CMK (cell line): ENCODE data around the gene NLRP6.
"Not testable (repeated sequence)": the region's sequence is repeated elsewhere in the genome, so short reads cannot be mapped to it uniquely, and the experiment has no call there.

Source experiments
- DNase-seq: peaks from one replicate; pipeline ENCODE4 v3.0.0-alpha.2; 2010; ENCODE audit warnings: low read depth

NLRP6 gene

GRCh38 chr11:308740-309665 is 30.8 kb downstream of the NLRP6 start:
- DNase-seq = not testable (repeated sequence)

- DNase-seq = not testable (repeated sequence)
These were observed 31.9 kb downstream of the NLRP6 start for GRCh38 chr11:309979-310572.

- not testable (repeated sequence) for DNase-seq
These were observed 33.0 kb downstream of the NLRP6 start for GRCh38 chr11:311013-311748.

DNA sequence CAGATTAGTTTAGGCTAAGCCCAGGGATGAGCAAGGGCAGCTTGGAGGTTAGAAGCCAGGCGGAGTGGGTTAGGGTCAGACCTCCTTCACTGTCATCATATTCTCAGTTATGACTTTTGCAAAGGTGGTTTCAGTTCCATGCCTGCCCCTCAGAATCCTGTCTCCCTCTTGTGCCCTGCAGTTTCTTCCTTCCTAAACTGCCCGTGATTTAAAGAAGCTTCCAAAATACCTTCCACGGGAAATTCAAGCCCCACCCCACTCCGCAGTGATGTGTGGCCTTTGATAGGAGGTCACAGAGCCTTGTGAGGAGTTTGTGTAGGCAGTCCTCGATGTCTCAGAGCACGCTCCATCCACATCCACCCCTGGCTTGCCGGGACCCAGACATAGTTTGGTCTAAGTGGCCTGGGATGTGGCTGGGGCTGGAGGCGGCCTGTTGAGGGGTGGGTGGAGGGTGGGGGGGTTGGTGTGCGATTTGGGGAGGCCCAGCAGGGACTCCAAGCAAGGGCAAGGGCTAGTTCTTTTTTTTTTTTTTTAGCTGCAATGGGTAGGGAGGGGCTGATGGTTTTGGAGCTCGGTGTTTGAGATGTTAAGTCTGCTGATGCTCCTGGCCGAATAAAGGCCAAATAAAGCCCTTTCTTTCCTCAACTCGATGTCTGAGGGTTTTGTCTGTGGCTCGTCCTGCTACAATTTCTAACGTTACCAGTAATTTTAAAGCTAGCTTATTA is 34.0 kb downstream of the NLRP6 start:
- no peak for DNase-seq

GRCh38 chr11:313304-313786 is 35.1 kb downstream of the NLRP6 start:
- DNase-seq = no peak

DNA sequence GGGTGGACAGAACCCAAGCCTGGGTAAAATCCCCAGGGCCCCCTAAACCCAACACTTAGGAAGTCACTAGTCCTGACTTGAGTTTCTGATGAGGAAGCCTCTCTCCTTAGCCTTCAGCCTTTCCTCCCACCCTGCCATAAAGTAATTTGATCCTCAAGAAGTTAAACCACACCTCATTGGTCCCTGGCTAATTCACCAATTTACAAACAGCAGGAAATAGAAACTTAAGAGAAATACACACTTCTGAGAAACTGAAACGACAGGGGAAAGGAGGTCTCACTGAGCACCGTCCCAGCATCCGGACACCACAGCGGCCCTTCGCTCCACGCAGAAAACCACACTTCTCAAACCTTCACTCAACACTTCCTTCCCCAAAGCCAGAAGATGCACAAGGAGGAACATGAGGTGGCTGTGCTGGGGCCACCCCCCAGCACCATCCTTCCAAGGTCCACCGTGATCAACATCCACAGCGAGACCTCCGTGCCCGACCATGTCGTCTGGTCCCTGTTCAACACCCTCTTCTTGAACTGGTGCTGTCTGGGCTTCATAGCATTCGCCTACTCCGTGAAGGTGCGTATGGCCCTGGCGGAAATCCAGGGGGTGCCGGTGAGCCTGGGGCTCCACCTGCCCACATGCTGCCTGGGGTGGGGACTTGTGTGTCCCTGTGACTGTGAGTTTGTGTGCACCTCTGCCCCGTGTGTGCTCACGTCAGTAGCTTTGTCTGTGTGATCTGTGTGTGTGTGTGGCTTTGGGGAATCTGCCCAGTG is 35.8 kb downstream of the NLRP6 start, which contains the start of gene IFITM1:
TSS of gene IFITM1 (plus strand) at position 254 of the 767 bp plus-strand sequence. CDS start at position 385, 131 bp downstream.
- DNase-seq = no peak

DNA sequence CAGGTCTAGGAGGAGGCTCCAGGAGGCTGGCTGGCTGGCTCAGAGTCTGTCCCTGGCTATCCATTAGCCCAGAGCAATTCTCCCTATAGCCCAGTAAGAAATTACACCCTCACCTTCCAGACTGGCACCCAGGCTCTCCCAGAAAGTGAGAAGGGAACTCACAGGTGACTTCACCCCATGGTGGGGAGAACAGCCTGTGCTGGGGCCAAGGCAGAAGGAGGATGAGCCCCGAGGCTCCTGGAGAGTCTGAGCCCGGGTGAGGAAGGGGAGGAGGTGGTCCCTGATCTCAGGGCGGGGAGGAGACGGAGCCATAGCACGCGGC is 36.3 kb downstream of the NLRP6 start:
- not testable (repeated sequence) for DNase-seq

- no peak for DNase-seq
These were observed 36.9 kb downstream of the NLRP6 start for GRCh38 chr11:315051-315481.

GRCh38 chr11:315516-315994 is 37.3 kb downstream of the NLRP6 start:
- DNase-seq = no peak

DNA sequence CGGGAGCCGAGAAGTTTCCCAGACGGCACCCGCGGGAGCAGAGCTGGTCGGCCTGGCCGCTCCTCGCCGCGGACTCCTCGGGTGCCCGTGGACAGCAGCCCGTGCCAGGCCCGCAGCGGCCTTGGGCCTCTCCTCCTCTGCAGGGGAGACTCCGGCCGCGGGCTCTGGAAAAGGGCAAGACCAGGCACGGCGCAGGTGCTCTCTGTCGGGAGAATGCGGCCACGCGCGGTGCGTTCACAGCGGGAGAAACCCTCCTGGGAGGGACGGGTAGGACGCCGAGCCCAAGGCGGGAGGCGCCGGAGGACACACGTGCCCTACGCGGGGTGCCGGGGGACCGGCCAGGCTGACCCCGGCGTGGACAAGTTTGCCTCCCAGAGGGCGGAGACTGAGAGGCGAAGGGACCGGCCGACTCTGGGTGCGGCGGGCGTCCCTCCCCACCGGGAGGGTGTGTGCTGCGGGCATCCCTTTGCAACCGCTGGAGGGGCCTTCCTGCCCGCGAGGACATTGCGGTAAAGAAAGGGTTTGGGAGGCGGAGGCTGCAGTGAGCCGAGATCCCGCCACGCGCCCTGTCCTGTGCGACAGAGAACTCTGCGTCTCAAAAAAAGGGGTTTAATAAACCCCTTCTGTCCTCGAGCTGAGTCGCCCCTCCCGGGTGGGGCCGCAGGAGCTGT is 38.0 kb downstream of the NLRP6 start:
- DNase-seq = no peak

DNA sequence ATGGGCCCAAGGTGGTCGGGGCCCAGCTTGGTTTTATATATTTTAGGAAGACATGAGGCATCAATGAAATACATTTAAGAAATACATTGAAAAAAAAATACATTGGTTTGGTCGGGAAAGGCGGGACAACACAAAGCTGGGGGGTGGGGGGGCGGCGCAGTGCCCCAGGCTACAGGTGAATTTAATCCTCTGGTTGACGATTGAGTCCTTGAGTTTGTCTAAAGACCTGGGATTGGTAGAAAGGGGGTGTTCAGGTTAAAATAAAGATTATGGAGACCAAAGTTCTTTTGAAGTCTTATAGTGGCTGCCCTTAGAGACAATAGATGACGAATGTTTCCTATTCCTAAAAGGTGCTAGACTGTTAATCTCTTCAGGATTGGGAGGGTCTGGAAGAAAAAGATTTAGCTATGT is 38.7 kb downstream of the NLRP6 start:
- no peak for DNase-seq

GRCh38 chr11:317668-318404 is 39.6 kb downstream of the NLRP6 start:
- not testable (repeated sequence) for DNase-seq

DNA sequence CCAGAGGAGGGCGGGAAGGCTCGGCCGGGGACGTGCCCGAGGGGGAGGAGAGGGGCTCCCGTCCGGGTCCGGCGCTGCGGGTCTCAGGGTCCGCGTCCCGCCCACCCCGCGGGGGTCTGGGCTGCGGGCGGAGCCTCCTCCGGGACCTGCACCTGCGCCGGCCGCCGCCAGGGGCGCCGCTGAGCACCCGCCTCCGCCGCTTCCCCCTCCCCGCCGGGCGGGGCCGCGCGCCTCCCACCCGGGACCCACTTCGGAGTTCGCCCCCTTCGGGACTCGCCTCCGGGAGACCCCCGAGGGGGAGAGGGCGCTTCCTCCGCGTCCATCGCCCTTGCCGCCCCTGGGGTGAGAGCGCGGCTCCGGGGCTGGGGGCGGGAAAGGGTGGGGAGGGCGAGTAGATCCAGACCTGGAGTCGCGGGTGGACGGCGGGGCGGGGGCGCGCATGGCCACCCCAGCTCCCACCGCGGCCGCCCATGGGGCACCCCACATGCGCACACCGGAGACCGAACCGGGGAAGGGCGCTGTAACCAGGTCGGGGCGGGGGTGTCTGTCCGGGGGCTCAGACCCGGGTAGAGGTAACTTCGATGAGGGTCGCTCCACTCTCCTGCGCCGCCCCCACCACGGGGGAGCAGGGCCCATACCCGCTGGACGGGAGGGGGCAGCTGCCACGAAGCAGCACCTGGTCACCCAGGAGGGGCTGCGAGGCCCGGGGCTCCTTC is 40.4 kb downstream of the NLRP6 start:
- DNase-seq = not testable (repeated sequence)

DNA sequence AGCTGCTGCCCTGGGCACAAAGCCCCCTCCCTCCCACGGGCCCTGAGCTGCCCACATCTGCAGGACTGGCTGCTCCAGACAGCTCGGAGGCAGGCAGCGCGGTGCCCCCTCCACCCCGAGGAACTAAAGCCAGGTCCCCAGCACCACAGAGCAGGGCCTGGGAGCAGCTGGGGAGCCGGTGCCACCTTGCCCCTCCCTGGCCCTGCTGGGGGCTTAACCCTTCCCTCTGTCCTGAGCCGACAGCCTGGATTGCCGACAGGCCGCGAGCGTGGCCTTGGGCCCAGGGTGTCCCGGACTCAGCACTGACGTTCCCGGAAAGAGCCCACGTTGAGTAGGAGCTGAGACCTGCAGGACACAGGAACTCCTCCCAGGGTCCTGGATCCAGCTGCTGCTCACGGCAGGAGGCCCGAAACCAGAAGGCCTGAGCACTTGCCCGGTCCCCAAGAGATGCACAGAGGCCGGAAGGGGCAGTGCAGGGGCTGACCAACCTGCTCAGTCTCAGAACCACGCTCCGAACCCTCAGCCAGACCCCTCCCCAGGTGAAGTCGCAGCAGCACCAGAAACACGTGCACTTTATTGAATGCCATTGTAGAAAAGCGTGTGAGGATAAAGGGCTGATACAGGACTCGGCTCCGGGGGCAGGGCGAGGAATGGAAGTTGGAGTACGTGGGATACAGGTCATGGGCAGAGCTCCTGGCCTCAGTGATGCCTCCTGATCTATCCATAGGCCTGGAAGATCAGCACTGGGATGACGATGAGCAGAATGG is 41.1 kb downstream of the NLRP6 start:
- not testable (repeated sequence) for DNase-seq

GRCh38 chr11:319888-320273 is 41.7 kb downstream of the NLRP6 start:
- not testable (repeated sequence) for DNase-seq

GRCh38 chr11:324156-324555 is 45.9 kb downstream of the NLRP6 start:
- DNase-seq = no peak

GRCh38 chr11:324593-325517 is 46.6 kb downstream of the NLRP6 start:
- DNase-seq = not testable (repeated sequence)
